WI38 (cell line): ENCODE results near the gene GABRR2.

Experiments
- H3K4me3 ChIP-seq: 2 replicates; pipeline ENCODE4 v1.5.1; 2011; ENCODE audit warnings: low read depth, mild to moderate bottlenecking, control low read depth, low read length
- TF ChIP-seq, protein P1 (sequence below): IDR thresholded peaks from 2 replicates; pipeline ENCODE4 v1.5.1; 2012; ENCODE audit warnings: low read depth, mild to moderate bottlenecking, control low read depth, low read length

Gene GABRR2

DNA sequence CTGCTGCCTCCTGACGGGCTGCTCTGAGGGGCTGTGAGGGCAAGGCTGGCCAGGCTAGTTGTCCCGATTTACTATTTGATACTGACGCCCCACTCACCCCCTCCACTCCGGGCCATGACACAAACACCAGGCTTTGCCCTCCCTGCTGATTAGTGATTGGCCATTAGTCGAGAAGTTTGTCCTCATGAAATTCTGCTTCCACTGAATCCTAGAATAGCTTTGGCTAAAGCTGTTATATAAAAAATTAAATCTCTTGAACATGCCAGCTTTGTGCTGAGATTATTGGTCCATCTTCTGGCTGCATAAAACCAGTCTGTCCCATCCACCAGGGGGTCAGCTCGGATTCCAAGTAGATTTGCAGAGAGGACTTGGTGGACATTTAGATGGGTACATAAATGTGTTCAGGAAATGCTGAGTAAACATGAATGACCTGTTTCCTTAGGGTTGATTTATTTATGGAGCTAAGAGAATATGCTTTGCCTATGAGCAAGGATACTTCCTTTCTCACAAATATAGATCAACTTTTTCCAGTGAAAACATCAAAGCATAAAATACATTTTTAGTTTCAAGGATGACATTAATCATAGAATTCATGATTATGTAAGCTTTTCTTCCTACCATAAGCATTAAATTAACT lies at the start of gene GABRR2:
GABRR2 (minus strand) TSS at position 51 of the 637 bp plus-strand sequence. CDS start 134 bp downstream, outside the sequence.
- H3K4me3 ChIP-seq: no peak within 1 kb of the TSS
- TF ChIP-seq, protein P1, sequence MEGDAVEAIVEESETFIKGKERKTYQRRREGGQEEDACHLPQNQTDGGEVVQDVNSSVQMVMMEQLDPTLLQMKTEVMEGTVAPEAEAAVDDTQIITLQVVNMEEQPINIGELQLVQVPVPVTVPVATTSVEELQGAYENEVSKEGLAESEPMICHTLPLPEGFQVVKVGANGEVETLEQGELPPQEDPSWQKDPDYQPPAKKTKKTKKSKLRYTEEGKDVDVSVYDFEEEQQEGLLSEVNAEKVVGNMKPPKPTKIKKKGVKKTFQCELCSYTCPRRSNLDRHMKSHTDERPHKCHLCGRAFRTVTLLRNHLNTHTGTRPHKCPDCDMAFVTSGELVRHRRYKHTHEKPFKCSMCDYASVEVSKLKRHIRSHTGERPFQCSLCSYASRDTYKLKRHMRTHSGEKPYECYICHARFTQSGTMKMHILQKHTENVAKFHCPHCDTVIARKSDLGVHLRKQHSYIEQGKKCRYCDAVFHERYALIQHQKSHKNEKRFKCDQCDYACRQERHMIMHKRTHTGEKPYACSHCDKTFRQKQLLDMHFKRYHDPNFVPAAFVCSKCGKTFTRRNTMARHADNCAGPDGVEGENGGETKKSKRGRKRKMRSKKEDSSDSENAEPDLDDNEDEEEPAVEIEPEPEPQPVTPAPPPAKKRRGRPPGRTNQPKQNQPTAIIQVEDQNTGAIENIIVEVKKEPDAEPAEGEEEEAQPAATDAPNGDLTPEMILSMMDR: no peak

DNA sequence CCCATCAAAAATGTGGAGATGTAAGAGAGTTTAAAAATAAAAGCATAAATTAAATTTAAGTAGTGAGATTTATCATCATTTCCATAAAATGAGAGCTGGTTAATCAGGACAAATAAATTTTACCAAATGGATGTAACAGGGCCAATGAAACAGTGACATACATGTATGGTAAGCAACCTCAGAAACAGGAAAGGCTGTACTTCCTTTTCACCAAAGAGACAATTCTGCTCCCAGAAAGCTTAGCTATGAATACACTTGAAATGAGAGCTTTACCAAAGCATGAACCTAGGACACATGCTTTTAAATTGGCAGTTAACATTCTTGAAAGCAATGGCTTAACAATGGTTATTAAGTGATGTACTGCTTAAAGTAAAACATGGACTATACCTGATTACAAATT lies 49.5 kb upstream of the GABRR2 start:
- TF ChIP-seq, protein P1: no peak
- no peak overlapping the region for H3K4me3 ChIP-seq

DNA sequence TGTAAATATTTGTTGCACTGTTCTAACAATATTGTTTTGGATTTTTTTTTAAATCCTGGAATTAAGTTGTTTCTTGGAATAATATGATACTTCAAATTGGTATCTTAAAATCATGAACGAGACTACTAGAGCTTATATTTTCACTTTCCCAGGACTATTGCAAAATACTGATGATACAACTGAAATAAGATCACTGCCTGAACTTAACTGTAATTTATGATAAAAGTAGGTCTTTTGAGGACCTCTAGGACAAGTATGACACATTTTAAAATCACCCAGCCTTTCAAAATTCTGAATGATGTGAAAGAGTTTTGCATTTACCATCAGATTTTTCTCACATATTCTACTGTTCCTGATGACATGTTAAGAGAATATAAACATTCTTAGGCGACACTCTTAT lies 46.1 kb upstream of the GABRR2 start:
- TF ChIP-seq, protein P1: no peak
- no peak overlapping the region for H3K4me3 ChIP-seq

DNA sequence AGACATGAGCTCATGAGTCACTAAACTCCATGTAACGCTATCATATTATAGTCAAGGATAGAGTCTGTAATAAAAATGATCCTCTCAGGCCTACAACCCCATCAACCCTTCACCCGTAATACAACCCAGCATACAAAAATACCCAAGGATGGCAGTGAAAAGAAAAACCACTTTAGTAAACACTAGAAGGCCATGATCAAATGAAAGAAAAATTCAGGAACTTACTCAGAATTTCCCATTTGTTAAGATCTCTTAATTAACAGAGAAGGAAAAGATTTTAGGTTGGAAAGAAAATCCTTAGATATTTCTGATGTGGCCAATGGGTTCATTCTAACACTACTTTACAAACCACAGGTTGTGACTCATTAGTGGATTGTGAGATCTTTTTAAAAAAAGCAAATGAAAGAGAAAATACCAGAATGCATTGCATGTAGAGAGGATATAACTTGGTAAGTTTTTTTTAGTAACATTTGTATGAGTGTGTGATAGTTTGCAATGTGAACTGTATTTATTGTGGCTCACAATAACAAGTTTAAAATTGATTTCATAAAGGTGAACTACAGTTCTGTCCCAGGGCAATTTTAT lies 45.4 kb upstream of the GABRR2 start:
- H3K4me3 ChIP-seq: no peak overlapping the region
- TF ChIP-seq, protein P1: no peak

DNA sequence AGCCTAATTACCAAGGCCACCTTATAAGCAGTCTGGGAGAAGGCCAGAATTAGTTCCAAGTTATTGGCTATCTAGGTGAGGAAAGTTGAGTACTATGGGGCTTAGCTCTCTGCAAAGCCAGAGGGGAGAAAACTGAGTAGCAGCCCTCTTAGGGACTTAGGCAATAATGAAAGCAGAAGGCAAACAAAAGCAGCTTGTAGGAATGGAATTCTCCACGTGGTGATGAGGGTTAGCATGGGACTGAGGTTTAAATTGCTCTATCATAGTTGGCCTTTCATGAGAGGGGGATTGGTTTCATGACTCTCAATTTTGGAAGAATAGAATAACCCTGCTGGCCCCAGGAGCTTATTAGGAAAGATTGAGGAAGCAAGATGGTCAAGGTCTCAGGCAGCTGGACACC lies 44.5 kb upstream of the GABRR2 start:
- TF ChIP-seq, protein P1: no peak
- no peak overlapping the region for H3K4me3 ChIP-seq

DNA sequence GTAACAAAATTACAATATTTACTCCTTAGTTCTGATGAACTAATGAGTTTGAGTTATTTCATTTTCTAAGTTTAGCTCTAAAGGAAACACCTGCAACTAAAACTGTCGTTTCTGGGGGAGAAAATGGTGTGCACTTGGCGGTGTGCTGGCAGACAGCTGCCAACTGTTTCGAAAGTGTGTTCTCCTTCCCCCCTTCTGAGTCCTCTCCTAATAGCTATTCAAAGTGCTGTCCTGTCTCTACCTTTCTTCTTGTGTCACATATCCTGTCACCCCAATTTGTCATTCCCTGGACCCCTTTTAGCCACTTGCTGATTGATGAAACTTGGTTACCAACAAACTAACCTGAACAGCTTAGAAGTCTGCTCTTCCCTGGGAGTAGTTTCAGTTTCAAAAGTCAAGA lies 42.3 kb upstream of the GABRR2 start:
- TF ChIP-seq, protein P1: no peak
- no peak overlapping the region for H3K4me3 ChIP-seq

DNA sequence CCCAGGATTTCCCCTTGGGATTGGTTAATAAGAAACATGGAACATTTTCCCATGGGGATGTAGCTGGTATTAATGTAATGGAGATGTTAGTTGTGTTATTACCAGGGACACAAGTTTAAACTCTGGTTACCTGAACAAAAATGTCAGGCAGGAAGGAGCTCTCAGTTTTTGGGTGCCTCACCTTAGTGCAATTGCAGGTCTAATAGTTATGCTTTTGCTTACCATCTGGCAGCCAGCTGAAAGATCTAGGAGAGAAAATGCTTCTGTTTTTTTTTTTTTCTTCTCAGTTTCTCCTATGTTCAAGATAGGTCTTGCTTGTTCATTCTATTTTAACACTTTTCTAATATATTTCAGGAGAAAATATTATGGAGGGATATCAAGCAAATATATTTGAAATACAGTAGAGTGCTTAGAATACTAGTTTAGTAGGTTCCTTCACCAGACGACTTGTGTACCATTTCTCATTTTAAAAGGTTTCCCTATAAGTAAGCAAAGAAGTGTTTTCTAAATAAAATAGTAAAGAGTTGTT lies 41.6 kb upstream of the GABRR2 start:
- H3K4me3 ChIP-seq: no peak overlapping the region
- TF ChIP-seq, protein P1: no peak
